ENCODE data around the gene CCNG2.

CCNG2 gene

DNA sequence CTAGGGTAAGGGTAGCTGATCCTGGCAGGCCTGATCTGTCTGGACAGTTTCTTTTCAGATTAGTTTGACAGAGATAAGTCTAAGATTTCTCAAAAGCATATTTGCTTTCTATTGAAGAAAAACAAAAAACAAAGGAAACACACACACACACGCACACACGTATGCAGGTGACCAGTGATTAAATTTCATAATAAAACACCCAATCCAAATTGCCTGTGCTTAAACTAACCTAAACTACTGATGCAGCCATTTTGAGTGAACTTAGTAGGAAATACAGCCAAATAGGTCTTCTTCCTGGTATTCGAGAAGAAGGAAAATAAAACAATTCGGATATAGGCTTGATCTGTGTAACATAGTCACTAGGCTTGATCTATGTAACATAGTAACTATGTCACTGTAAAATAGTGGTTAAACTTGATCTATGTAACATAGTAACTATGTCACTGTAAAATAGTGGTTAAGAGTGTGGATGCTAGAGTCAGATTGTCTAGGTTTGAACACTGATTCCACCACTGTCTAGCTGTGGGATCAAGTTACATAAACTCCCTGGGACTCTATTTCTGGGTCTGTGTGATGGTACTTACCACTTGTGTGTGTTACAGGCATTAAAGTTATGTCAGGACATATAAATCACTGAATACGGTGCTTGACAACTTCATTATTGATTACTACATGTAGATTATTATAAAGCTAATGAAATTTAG, 9.8 kb upstream of the CCNG2 start:
- no peak for DNase-seq (ENCODE audit: low read depth)

DNA sequence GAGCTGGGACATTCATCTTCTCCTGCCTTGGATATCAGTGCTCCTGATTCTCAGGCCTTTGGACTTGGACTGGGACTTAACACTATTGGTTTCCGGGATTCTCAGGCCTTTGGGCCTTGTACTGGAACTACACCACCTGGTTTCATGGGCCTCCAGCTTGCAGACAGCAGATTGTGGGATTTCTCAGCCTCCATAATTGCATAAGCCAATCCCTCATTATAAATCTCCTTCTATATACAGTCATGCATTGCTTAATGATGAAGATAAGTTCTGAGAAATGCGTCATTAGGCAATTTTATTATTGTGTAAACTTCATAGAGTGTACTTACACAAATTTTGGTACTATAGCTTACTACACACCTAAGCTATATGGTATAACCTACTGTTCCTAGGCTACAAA, 8.9 kb upstream of the CCNG2 start:
- no peak for DNase-seq (ENCODE audit: low read depth)

DNA sequence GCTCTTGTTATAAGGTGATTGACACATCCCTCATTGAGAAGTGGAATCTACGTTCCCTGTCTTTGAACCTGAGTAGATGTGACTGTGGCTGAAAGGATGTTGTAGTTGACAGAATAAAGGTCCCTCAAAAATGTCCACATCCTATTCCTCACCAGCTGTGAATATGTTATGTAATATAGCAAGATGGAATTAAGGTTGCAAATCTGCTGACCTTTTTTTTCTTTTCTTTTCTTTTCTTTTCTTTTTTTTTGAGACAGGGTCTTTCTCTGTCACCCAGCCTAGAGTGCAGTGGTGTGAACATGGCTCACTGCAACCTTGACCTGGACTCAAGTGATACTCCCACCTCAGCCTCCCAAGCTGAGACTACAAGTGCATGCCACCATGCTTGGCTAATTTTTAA, 7.2 kb upstream of the CCNG2 start:
- DNase-seq (ENCODE audit: low read depth) = no peak

DNA sequence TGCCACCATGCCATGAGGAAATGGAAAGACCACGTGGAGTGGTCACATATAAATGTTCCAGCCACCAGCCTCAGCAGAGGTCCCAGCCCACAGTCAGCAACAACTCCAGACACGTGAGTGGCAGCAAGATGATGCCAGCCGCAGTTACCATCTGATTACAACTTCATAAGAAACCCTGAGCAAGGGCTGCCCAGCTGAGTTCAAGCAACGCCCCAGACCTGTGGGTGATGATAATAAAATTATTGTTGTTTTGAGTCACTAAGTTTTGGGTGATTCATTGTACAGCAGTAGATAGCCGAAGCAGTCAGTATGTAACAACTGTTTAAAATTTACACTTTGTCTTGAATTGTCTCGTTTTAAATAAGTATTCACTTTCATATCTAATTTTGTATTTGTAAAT, 5.8 kb upstream of the CCNG2 start:
- DNase-seq (ENCODE audit: low read depth) = no peak

DNA sequence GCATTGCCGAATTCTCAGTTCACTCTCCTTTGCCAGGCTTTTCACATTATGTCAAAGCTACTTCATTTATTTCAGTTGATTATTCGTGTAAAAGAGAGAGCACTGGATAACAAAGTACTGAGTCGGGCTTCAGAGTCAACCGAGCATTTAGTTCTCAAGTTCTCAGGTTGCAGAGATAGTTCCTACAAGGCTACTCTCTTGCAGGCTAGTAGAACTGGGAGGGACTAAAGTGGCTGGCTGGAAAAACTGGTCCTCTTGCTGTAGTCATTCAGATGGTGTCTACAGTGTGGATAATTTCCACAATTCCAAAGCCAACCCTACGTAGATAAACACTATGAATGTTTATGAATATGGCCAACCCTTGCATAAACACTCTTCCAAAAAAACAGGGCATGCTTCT, 4.6 kb upstream of the CCNG2 start:
- DNase-seq (ENCODE audit: low read depth) = no peak

DNA sequence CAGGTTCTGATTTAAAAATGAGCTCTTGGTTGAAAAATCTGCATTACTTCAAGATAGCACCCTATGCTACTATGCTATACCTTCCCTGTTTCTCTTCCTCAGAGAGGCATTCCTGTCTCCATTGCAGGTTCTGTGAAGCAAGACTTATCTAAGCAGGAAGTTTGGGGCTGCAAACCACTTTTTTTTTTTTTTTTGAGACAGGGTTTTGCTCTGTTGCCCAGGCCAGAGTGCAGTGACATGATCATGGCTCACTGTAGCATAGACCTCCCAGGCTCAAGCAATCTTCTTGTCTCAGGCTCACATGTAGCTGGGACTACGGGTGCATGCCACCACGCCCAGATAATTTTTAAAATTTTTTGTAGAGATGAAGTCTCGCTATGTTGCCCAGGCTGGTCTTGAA, 4.0 kb upstream of the CCNG2 start:
- DNase-seq (ENCODE audit: low read depth) = no peak

DNA sequence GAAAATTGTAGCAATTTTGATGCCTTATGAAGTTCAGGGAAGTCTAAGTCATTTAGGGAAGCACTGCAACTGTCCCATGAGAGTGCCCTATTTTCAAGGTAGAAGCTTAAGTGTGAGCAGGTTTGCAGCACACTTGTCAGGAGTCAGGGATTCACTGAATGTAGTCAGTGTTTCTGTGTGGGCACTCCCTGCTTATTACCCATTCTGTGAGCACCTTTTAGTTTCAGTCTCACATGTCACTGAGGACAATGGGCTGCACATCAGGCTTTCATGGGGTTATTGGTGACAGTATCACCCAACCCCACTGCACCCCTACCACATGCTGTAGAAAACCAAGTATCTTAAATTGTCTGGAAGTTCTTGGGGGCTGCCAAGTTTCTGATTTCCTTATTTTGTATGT, 2.9 kb upstream of the CCNG2 start:
- no peak for DNase-seq (ENCODE audit: low read depth)

DNA sequence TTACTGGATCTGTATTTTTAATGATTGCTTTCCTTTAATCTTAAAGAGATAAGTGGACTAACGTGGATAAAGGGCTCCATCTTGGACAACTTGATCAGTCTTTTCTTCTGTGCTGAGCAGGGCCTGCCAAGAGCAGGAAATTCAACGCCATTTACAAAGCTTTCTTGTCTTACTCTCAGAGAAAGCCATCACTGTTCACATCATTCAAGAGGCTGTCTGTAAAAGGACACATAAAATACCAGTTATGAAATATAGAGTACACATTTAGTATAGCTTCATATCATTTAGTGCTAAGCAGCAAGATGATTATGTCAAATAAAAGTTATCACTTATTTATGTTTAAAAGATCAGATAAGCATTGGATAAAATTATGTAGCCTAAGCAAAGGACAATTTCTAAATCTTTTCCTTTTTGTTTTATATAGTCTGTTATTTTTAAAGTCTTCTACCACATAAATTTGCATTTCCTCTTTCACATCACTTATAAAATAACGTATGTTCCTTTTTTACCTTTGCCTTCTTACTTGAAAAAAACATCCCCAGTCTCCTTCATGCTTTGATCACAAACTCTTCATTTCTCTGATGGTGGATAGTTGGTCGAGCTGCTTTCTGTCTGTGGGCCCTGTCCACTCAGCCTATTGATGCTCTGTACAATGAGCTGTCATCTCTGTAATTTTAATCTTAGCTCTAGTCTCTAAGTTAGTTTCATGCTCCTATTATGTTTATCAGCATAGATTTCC, 2.1 kb upstream of the CCNG2 start:
- no peak for DNase-seq (ENCODE audit: low read depth)

DNA sequence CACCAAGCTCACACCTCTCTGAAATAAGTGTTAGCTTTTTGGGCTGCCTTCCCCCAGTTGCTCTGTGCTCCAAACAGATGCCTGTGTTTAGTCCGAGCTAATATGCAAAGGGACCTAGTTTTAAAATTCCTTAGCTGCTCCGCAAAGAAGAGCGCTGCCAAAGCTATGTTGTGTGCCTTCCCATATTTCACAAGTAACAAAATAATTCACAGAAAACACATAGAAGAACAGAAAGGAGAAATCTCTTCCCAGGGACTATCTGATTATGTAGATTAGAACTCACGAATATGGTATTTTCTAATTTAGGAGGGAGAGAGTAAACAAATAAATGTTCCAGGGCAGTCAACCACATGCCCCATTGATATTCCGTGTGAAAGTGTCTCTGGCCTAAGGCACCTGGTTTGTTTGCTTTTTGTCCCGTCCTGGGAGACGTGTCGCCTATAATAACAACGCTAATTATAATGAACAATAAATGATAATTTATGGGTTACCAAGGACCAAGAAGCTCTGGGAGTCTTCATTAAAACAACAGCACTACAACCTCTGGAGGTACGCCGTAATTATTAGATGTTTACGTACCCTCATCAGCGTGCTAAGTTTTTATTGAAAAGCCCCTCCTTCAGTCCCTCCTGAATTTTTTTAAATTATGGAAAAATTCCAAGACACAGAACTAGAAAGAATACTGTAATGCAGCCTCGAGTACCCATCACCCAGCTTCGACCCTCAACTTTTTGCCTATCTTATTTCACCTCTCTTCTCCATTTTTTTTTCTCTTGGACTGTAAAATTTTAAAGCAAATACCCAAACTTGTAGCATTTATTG, 1.2 kb upstream of the CCNG2 start:
- no peak for DNase-seq (ENCODE audit: low read depth)

DNA sequence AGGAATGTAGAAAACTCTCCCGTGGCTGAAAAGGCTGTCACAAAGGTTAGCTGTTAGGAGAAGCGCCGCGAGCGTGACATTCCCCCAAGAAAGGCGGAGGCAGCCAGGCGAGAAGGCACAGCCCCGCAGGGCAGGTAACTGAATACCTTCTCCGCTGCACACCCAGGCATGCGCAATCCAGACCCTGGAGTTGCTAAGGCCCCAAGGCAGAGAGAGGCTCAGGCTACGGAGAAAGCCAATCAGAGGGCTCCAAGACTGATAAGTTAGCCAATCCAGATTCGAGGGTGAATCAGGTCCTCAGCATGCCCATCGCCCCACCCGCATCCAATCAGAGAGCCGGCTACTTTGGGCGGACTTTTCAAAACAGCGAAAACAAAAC, 485 bp upstream of the CCNG2 start:
- DNase-seq (ENCODE audit: low read depth) = peak; percentile 92

DNA sequence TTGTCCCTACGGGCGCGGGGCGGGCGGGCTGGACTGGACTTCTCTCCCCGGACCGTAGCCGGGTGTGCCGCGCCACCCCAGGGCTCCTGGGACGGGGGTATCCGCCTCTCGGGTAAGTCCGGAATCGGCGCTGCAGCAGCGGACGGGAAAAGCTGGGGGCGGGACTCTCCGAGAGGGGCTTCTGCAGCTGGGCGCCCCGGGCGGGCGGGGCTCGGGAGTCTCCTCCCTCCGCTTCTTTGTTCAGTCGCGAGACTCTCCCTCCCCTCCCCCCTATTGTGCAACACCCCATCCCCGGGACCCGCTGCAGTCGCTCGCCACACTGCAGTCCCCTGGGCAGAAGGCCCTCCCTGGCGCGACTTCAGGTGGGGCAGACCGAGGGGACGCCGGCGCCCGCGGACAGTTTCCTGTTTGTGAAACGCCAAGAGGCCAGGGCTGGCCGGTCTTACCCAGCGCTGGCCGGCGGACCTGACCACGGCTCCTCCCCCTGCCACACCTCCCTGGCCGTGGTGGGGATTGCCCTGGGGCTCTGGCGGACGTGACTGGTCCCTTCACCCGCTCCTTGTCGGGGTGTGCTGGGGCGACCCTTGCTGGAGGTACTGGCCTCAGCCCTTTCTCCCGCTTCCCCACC, 966 bp downstream of the CCNG2 start:
- DNase-seq (ENCODE audit: low read depth) = peak; percentile 44

DNA sequence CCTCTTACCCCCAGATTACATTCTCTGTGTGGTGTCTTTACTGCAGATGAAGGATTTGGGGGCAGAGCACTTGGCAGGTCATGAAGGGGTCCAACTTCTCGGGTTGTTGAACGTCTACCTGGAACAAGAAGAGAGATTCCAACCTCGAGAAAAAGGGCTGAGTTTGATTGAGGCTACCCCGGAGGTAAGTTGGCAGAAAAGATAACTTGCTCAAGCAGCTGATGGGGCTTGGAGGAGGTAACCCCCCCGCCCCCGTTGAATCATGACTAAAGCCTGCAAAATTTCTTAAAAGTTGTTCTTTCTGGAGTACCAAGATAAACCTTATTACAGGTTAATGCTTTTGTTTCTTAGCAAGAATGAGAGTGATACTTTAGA, 1.5 kb downstream of the CCNG2 start:
- DNase-seq (ENCODE audit: low read depth) = no peak

DNA sequence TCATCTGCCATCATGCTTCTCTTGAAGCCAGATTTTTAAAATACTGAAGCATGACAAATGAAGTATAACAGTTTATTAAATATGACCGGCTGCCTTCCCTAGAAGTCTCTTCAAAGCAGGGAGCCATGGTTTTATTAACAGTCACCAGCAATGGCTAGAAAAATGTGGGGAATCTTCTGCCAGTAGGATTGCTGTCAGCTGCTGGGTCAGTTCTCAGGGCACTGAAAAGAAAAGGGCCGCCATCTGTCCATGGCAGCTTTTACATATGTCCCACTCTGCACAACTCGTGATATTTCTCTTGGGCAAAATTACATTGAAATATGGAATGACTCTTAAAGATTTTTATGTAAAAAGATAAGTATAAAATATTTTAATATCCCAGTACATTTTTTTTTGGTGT, 2.8 kb downstream of the CCNG2 start:
- DNase-seq (ENCODE audit: low read depth) = no peak

DNA sequence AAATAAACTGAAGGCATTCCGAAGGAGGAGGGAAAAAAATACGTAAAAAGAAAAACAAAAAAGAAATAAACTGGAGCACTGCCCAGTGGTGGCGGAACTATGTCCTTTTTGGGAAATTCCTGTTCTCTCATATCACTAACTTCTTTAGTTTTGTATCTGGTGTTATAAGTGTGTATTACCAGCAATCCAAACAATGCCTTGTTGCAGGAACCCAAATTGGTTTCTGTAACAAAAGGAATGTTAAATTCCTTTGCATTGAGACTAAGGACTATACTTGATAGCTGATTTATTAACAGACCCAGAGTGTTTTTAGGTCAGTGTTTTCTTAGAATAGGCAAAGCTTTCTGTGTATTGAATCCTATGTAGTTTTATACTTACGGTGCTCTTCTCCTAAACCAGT, 6.6 kb downstream of the CCNG2 start:
- DNase-seq (ENCODE audit: low read depth) = no peak

DNA sequence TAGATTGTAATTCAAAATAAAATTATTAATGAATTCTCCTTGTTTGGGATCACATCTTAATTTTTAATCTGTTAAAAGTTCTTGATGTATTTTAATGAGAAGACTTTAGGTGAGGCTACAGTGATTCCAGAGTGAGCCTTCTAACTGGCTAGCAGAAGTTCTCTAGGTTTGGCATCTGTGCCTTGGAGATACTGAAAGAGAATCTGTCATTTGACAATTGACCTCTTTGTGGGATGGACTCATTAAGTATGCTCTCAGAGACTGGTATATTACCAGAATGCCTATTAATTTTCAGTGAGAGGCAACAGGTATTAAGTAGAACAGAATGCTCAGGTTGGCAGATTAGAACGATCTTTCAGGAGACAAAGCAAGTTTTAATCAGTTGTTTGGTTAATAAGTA, 10.2 kb downstream of the CCNG2 start:
- no peak for DNase-seq (ENCODE audit: low read depth)

DNA sequence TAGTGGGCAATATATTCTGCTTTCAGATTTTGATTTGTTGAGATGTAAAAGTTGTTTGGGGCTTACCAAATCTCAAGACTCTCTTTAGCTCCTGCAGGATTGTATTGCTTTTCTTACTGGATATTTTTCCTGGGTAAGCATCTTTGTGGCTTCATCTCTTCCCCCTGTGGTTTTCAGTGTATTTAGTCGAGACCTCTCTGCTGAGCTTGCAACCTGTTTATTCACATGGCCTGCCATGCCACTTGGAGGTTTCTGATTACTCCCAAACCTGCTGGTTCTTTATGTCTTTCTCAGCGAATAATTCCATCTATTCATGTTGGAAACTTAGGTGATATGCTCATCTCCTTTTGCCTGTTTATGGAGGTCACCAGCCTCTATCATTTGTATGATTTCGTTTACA, 10.9 kb downstream of the CCNG2 start:
- DNase-seq (ENCODE audit: low read depth) = no peak

DNA sequence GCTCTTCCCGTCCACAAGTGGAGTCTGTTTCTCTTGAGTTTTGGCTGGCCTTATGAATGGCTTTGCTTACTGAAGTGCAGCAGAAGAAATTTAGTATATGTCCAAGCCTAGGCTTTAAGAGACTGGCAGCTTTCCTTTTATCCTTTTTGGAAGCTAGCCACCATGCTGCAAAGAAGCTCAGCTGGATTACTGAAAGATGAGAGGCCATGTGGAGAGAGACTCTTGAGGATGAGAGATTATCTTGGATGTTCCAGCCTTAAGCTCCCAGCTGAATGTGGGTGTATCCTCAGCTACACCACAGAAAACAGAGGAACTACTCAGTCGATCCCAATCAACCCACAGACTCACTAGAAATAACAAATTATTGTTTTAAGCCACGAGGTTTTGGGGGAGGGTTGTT, 12.5 kb downstream of the CCNG2 start:
- no peak for DNase-seq (ENCODE audit: low read depth)

DNA sequence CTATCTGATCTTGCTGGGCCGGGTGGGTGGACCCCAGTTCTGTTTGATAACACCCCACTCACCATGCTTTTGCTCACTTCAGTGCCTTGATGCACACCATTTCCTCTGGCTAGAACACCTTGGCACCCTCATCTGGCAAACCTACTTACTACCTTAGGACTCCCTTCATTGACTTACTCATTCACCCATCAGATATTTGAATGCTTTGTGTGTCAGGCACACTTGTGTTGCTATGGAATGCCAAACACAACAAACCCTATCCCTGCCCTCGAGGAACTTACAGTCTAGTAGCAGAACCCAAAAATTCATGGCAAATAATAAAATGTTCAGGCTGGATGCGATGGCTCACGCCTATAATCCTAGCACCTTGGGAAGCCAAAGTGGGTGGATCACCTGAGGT, 13.9 kb downstream of the CCNG2 start:
- DNase-seq (ENCODE audit: low read depth) = no peak

DNA sequence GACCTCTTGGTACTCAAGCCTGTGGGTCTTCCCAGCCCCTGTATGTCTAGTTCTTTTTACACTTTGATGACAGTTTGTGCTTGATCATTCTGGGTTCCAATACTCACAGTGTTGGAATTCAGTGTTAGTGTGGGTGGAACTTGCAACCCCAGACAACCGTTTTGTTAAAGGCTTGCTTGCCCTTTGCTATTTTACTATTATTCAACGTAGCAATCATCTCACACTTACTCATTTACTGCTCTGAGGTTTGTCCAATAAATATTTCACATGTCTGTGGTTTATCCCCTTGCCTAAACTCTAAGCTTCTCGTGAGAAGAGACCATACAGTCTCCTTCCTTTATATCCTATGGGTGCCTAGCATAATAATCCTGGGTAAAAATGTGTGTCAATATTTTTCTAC, 15.3 kb downstream of the CCNG2 start:
- no peak for DNase-seq (ENCODE audit: low read depth)

DNA sequence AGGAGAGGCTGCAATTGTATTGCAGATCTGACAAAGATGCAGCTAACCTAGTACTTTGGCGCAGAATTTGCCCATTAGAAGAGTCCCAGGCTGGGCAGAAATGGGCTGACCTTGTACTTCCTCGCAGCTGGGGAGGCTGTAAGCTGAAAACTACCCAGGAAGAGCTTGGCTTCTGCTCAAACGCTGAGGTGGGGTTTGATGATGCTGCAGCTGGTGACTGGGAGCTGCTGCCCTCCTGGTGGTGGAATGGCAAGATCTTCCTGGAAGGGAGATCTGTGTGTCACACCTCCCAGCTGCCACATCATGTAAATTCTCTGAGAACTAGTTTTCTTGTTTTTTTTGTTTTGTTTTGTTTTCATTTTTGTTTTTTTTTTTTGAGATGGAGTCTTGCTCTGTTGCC, 17.4 kb downstream of the CCNG2 start:
- DNase-seq (ENCODE audit: low read depth) = no peak

DNA sequence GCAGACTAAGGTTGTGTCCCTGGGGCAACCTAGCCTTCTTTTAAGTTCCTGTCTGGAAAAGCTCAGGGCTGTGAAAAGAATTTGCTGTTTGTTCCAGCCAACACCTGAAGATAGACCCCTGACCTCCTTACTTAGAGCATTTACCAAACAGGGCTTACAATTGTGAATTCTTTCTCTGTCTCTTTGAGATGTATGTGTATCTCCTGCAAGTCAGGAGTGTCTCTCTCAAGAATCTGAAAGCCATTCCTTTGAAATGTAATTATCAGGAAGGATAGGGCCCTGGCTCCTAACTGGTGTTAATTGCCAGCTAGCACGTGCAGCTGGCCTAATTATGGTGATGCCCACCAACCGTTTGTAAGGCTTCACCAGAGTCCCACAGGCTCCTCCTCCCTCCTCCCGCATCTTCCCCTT, 18.2 kb downstream of the CCNG2 start:
- DNase-seq (ENCODE audit: low read depth) = no peak

DNA sequence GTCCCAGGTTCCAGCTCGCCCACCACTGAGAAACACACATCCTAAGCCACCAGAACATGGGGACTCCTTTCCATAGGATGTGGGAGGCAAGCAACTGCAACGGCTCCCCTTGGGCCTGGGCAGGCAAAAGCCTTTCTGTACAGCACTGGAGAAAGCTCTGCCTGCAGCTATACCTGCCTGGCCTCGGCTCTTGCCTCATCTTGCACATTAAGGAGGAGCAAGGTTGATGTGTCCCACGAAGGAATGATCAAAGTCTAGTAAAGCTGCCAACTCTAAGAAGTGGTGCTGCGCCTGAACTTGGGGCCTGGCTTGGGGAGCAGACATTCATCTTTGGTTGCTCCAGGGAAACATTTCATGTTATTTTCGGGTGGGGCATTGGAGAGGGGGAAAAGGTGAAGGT, 19.6 kb downstream of the CCNG2 start:
- no peak for DNase-seq (ENCODE audit: low read depth)

DNA sequence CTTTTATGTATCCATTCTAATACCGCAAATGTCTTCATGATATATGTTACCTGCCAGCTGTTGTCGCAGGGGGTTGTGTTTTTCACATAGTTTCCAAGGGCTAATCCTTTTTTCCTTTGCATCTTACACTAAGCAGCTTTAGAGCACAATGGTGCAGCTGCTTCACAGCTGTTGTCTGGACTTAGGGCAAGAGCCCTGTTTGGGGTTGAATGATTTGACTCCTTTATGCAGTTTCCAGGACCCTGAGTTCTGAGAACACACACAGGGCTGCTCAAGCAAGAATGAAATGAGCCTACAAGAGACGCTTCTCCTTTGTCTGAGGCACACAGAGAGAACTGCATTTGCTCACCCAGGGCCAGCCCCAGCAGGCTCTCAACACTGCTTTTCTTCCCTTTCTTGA, 20.2 kb downstream of the CCNG2 start:
- DNase-seq (ENCODE audit: low read depth) = no peak
